ENCODE results near the gene LIPN. TPM values are rescaled to one million over a fixed set of nuclear protein-coding genes. Genes with fewer than 3 reads are reported as not detected.

LIPN gene
- total RNA-seq, 1 experiment from 2014 or later: not detected

DNA sequence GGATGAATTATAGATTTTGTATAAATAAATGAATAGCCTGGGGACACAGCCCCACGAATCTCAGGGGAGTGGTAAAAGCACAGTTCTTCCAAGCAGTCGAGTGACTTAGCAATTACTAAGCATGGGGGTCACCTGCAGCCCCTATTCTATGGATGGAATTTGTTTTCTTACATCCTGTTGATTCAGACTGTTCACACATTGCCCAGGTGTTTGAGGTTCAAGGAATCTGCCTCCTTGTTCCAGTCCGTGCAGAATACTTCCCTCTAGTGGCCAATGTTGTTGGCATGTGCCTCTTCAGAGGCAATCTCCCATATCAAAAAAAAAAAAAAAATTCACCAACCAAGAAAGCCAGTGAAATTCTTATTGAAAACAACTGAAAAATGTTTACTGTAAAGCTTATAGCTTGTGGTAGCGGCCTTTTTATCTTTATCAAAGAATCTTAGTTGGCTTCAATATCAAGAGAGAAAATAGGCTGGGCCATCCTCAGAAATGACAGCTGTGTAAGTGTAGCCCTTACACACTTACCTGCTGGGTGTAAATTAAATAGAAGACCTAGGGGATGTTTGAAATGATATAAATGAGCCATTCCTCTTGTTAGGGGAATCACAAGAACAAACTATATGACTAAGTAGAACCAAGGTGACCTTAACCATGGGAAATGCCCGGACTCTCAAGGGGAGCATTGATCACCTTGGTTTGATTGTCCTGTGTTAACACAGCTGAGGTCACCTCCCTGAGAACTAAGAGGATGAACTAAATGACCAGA, 50.6 kb downstream of the LIPN start:
- no peaks in the 10 kb centered on the region for H3K4me1 ChIP-seq (ENCODE audit: insufficient read depth, low read length)
- Mint-ChIP-seq H3K4me3 (no peak overlapping the region), H3K27ac (0 out of 7 replicates have a peak overlapping the region, but pooled peaks of 1 of the 3 experiments have one; percentile 15), H3K27me3 (ENCODE audit: low read depth) (no peaks in the 10 kb centered on the region; the same call in 1 of the 2 replicates), H3K36me3 (ENCODE audit: insufficient read depth in 1 of 3, low read depth in 3 of 3) (no peaks in the 10 kb centered on the region), H3K4me1 (peaks cover 0 to 2% of the 10 kb centered on the region in 2 experiments; a peak in 3 of 4 replicates), H3K9me3 (no peaks in the 10 kb centered on the region)
- H3K14ac ChIP-seq (ENCODE audit: insufficient read depth, low read length): no peak overlapping the region
- H3K27ac ChIP-seq (ENCODE audit: insufficient read length, low read depth, low read length): no peak overlapping the region
- H2AFZ ChIP-seq (ENCODE audit: low read length): no peak overlapping the region
- no peak overlapping the region for H2AK5ac ChIP-seq (ENCODE audit: insufficient read length, low read length)
- H2BK5ac ChIP-seq (ENCODE audit: insufficient read length, low read length): no peak overlapping the region
- H3K79me2 ChIP-seq (ENCODE audit: insufficient read depth, low read length): no peaks in the 10 kb centered on the region
- peak; percentile 84 for TF ChIP-seq CTCF (conservative IDR thresholded peaks at IDR 0.05)
- no peak overlapping the region for H3T11ph ChIP-seq (ENCODE audit: low read length)
- DNase-seq: peak; percentile 38
- no peak overlapping the region for H3K56ac ChIP-seq (ENCODE audit: insufficient read length, low read depth, low read length)
- no peaks in the 10 kb centered on the region for H3K9me3 ChIP-seq (ENCODE audit: control insufficient read depth, low read depth, low read length)
- WGBS (ENCODE audit: extremely low coverage, insufficient read length, low lambda C conversion rate): no CpG with 5 or more reads among the region's 5 CpGs
- no peak overlapping the region for H3K23ac ChIP-seq (ENCODE audit: insufficient read length, low read depth, low read length)
- H3K23me2 ChIP-seq (ENCODE audit: insufficient read length, low read depth, low read length, poor library complexity, severe bottlenecking): no peaks in the 10 kb centered on the region
- no peak overlapping the region for H3K18ac ChIP-seq (ENCODE audit: insufficient read length, low read depth, low read length)
- no peak overlapping the region for H3K4ac ChIP-seq (ENCODE audit: low read depth, low read length)
- no peak overlapping the region for H2BK20ac ChIP-seq (ENCODE audit: low read depth, low read length, poor library complexity, severe bottlenecking)
- H3K4me2 ChIP-seq (ENCODE audit: insufficient read depth, insufficient read length, low read length): no peak overlapping the region
- no peak overlapping the region for H2BK120ac ChIP-seq (ENCODE audit: low read depth, low read length, poor library complexity, severe bottlenecking)
- no peaks in the 10 kb centered on the region for H3K79me1 ChIP-seq (ENCODE audit: insufficient read depth, low read depth, low read length, poor library complexity, severe bottlenecking)
- H2BK15ac ChIP-seq (ENCODE audit: low read depth, low read length): no peak overlapping the region
- no peaks in the 10 kb centered on the region for H4K20me1 ChIP-seq (ENCODE audit: control insufficient read depth, insufficient read depth, insufficient read length)
- no peaks in the 10 kb centered on the region for H3K27me3 ChIP-seq (ENCODE audit: insufficient read depth, low read length)
- no peak overlapping the region for H3K9ac ChIP-seq (ENCODE audit: extremely low read depth, insufficient read length, low read length)
- no peak overlapping the region for H2BK12ac ChIP-seq (ENCODE audit: insufficient read length, low read depth, low read length)
- H4K91ac ChIP-seq (ENCODE audit: insufficient read length, low read depth, low read length): no peak overlapping the region
- no peak overlapping the region for H4K5ac ChIP-seq (ENCODE audit: insufficient read length, low read depth, low read length)
- H4K8ac ChIP-seq (replicated peaks; ENCODE audit: insufficient read length, low read depth, low read length): no peak overlapping the region
